Activated T-helper 1 cell treated with anti-CD3 and anti-CD28 coated beads, Interleukin-12 subunit alpha, Interleukin-12 subunit beta, Interleukin-2, Interleukin-4 antibody, amounts not matched to agents 30 ng/mL and 10 ng/mL and 1 ng/mL, durations not matched to agents 14 hours and 24 hours and 36 hours (primary cell): Measurements from ENCODE around the gene CYTIP. TPM values are rescaled to one million over a fixed set of nuclear protein-coding genes. Genes with fewer than 3 reads are reported as not detected.
"Not testable (repeated sequence)": the region's sequence is repeated elsewhere in the genome, so short reads cannot be mapped to it uniquely, and the experiment has no call there.

Experiments
- DNase-seq: peaks from one replicate; pipeline ENCODE4 v3.0.0; 2021; ENCODE audit warnings: low spot score
- H3K27ac Mint-ChIP-seq: one replicate; pipeline ENCODE4 v1.8.0; 2021; ENCODE audit warnings: mild to moderate bottlenecking, mixed read lengths
- H3K27me3 Mint-ChIP-seq: one replicate; pipeline ENCODE4 v1.8.0; 2022; ENCODE audit warnings: mild to moderate bottlenecking, moderate library complexity, mixed read lengths; ENCODE audit not compliant: insufficient read depth
- H3K36me3 Mint-ChIP-seq: one replicate; pipeline ENCODE4 v1.8.0; 2021; ENCODE audit warnings: low read depth, mixed read lengths
- H3K4me1 Mint-ChIP-seq: one replicate; pipeline ENCODE4 v1.8.0; 2021; ENCODE audit warnings: low read depth, mixed read lengths
- H3K4me3 Mint-ChIP-seq: one replicate; pipeline ENCODE4 v1.8.0; 2021; ENCODE audit warnings: mild to moderate bottlenecking, moderate library complexity, mixed read lengths
- H3K9me3 Mint-ChIP-seq: one replicate; pipeline ENCODE4 v1.8.0; 2021; ENCODE audit warnings: mixed read lengths
- intact Hi-C: fragments of 100-400 bp; cut with micrococcal nuclease; formaldehyde crosslinking; loops from one replicate; pipeline ENCODE4 v1.15.1; 2024
- total RNA-seq: library from RNA; stranded (reverse); gene quantifications from 2 replicates; pipeline ENCODE4 v1.2.3, GENCODE V29; 2022

The CYTIP gene
- total RNA-seq, 1 donor from 2014 or later = 296 TPM

DNA sequence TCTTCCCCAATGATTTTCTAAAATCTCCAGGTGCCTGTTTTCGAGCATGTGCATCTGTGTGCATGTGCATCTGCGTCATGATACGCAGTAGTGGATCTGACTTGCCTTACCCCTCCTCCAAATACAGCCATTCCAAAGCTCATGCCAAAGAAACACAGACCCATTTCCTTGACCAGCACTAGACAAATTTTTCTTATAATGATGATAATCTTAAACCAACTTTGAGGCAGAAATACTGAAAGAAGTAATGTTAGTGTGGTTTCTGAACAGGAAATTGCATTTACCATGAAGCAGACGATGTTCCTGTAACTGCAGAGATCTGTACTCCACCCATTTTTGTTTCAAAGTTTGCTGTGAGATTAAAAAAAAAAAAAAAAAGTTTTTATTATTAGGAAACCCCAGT is 25.6 kb downstream of the CYTIP start:
- H3K27me3 Mint-ChIP-seq = no peaks in the 10 kb centered on the region
- intact Hi-C loops = loop anchor here (1.0 to 10.0 kb wide), 2 partner anchors 15 to 327 kb away; no protein-coding TSS in a partner anchor
- peaks cover 81% of the 10 kb centered on the region for H3K36me3 Mint-ChIP-seq
- DNase-seq = no peak
- peaks cover 89% of the 10 kb centered on the region for H3K4me1 Mint-ChIP-seq
- H3K27ac Mint-ChIP-seq = peak overlapping the region; percentile 96
- H3K4me3 Mint-ChIP-seq = peak overlapping the region; percentile 79
- H3K9me3 Mint-ChIP-seq = no peaks in the 10 kb centered on the region

DNA sequence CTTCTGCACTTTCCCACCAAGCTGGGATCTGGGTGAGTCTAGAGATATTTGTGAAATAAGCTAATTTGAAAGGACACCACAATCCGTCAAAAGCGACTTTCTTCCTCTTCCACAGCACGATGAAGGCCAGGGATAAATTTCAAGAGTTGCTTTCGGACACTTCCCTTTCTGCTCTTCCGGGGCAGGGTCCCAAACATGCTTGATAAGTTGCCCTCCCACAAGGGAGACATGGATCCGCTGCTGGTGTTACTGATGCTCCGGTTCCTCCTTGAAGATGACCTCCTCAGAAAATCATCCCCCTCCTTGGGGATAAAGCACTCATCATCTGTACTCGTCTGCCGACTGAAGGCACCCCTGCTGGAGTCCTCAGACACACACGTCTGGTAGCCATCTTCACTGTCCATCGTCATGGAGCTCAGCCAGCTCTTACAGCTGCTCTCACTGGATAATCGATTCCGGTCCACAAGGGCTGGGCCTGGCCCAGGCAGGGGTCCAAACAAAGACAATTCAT is 28.2 kb downstream of the CYTIP start:
- Mint-ChIP-seq H3K27me3 (no peaks in the 10 kb centered on the region), H3K36me3 (peaks cover 72% of the 10 kb centered on the region), H3K4me3 (peak overlapping the region; percentile 72), H3K4me1 (peaks cover 90% of the 10 kb centered on the region), H3K27ac (peak overlapping the region; percentile 88), H3K9me3 (no peaks in the 10 kb centered on the region)
- no peak for DNase-seq
- intact Hi-C loops = loop anchor here (10.0 kb wide), 1 partner anchor 329 kb away; no protein-coding TSS in a partner anchor

DNA sequence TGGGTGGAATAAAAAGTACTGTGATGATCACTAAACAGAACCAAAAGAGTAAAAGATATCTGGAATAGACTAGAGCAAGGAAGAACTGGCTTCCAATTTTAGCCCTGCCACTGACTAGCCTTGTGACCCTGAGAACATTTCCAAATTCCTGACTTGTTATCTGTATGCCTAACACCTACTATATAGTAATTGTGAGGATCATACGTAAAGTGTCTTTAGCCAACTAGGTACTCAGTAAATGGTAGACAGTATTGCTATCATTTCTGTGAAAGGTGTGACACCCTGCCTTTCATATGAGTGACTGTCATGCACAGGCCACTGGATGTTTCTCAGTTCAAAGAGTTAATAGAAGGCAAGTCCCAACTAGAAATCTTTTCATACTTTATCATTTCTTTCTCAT is 29.8 kb downstream of the CYTIP start:
- peak overlapping the region; percentile 82 for H3K4me3 Mint-ChIP-seq
- H3K27me3 Mint-ChIP-seq = no peaks in the 10 kb centered on the region
- intact Hi-C loops = loop anchor here (10.0 kb wide), 1 partner anchor 331 kb away; no protein-coding TSS in a partner anchor

DNA sequence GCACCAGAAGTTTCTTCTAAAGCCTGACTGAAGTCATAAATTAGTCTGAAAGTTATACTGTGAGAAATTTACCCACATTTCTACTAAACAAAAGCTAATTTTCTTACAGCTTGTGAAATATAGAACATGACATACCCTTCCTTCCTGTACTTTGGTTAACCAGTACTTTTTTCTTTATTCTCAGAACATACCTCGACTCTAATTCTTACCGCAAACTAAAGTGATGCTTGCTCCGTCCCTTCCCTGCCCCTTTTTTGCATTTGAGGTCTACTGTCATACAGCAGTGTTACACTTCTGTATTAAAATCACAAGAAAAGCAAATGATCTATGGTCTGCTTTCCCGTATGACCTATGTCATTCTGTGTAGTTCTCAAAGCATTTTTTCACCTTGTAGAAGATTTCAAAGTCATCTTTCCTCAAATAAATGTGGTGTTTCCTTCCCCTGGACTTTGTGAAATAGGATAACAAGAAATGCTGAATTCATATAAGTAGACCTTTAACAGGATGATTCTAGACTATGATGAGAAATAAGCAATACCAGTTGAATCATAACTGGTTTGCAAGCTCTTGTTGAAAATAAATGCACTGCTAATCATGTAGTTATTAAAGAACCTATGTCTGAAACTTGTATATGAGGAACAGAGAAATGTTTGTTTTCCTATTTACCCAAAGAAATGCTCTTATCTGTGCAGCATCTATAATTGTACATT is 30.4 kb downstream of the CYTIP start:
- Mint-ChIP-seq H3K4me1 (peaks cover 84% of the 10 kb centered on the region), H3K27ac (peak overlapping the region; percentile 91), H3K9me3 (no peaks in the 10 kb centered on the region), H3K4me3 (peak overlapping the region; percentile 82), H3K36me3 (peaks cover 66% of the 10 kb centered on the region), H3K27me3 (no peaks in the 10 kb centered on the region)
- DNase-seq = peak; percentile 60
- intact Hi-C loops = loop anchor here (1.0 to 10.0 kb wide), 13 partner anchors 8 to 1081 kb away; partner anchors contain the start of genes CYTIP and NR4A2

More for the DNA sequence above, 29.8 kb downstream of the CYTIP start:
- peaks cover 68% of the 10 kb centered on the region for H3K36me3 Mint-ChIP-seq
- no peaks in the 10 kb centered on the region for H3K9me3 Mint-ChIP-seq
- peaks cover 86% of the 10 kb centered on the region for H3K4me1 Mint-ChIP-seq
- peak overlapping the region; percentile 91 for H3K27ac Mint-ChIP-seq
- no peak for DNase-seq

DNA sequence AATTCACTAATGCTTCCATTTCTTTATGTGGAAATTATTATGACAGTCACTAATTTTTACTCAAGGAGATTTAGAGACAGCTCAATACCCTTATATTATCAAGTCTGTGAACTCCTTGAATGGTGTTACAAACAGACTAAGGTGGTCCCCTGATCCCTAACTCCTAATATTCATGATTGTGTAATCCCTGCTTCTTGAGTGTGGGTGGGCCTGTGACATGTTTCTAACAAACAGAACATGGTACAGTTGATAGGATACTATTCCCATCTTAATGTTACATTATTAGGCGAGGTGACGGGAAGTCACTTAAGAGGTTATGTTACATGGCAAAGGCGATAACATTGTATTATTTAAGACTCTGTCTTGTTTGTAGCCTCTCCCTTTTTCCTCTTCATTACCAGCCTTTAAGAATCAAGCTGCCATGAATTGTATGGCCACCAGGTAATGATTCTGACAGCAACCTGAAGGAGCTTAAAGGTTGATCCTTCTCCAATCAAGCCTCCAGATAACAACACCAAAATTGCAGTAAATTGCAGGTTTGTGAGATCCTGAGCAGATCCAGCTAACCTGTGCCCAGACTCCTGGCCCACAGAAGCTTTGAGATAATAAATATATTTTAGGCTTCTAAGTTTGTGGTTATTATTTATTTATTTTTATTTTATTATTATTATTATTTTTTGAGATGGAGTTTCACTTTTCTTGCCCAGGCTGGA is 32.1 kb downstream of the CYTIP start:
- no peaks in the 10 kb centered on the region for H3K27me3 Mint-ChIP-seq
- DNase-seq = no peak
- H3K9me3 Mint-ChIP-seq = no peaks in the 10 kb centered on the region
- peak overlapping the region; percentile 64 for H3K27ac Mint-ChIP-seq
- intact Hi-C loops = loop anchor here (2.0 to 10.0 kb wide), 5 partner anchors 53 to 1079 kb away; partner anchors contain the start of gene NR4A2
- no peak overlapping the region for H3K4me3 Mint-ChIP-seq
- H3K4me1 Mint-ChIP-seq = peaks cover 75% of the 10 kb centered on the region
- peaks cover 56% of the 10 kb centered on the region for H3K36me3 Mint-ChIP-seq

DNA sequence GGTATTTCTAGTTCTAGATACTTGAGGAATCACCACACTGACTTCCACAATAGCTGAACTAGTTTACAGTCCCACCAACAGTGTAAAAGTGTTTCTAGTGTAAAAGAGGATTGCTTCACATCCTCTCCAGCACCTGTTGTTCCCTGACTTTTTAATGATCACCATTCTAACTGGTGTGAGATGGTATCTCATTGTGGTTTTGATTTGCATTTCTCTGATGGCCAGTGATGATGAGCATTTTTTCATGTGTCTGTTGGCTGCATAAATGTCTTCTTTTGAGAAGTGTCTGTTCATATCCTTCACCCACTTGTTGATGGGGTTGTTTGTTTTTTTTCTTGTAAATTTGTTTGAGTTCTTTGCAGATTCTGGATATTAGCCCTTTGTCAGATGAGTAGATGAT is 38.5 kb downstream of the CYTIP start:
- H3K27me3 Mint-ChIP-seq, DNase-seq, H3K4me3 Mint-ChIP-seq: not testable (repeated sequence)
- H3K4me1 Mint-ChIP-seq = peaks cover 76% of the 10 kb centered on the region
- H3K9me3 Mint-ChIP-seq = peaks cover 22% of the 10 kb centered on the region
- intact Hi-C loops = loop anchor here (2.0 kb wide), 3 partner anchors 15 to 223 kb away; partner anchors contain the start of gene ACVR1C
- H3K36me3 Mint-ChIP-seq = peaks cover 52% of the 10 kb centered on the region
- H3K27ac Mint-ChIP-seq = peak overlapping the region; percentile 74

DNA sequence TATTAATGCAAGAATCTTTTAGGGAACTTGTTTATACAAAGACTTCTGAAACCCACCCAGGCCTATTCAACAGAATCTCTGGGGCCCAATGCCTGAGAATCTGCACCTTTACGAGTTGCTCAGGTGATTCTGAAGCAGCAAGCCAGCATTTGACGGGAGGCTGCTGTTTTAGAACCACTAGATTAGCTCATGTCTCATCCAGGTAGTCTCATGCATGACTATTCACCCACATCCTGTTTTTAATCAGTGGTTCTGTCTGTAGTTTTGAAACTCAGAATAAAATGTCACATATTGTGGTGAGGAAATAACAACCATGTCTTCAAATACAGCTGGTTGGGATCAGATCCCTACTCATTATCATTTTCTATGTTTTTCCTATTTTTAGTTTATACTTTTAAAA is 39.5 kb downstream of the CYTIP start:
- H3K4me3 Mint-ChIP-seq = peak overlapping the region; percentile 37
- H3K4me1 Mint-ChIP-seq = peaks cover 72% of the 10 kb centered on the region
- peaks cover 52% of the 10 kb centered on the region for H3K36me3 Mint-ChIP-seq
- intact Hi-C loops = loop anchor here (1.0 to 5.0 kb wide), 7 partner anchors 9 to 224 kb away; partner anchors contain the start of genes ACVR1C and CYTIP
- no peaks in the 10 kb centered on the region for H3K27me3 Mint-ChIP-seq
- peak overlapping the region; percentile 86 for H3K27ac Mint-ChIP-seq
- DNase-seq = peak; percentile 62
- H3K9me3 Mint-ChIP-seq = peaks cover 29% of the 10 kb centered on the region

DNA sequence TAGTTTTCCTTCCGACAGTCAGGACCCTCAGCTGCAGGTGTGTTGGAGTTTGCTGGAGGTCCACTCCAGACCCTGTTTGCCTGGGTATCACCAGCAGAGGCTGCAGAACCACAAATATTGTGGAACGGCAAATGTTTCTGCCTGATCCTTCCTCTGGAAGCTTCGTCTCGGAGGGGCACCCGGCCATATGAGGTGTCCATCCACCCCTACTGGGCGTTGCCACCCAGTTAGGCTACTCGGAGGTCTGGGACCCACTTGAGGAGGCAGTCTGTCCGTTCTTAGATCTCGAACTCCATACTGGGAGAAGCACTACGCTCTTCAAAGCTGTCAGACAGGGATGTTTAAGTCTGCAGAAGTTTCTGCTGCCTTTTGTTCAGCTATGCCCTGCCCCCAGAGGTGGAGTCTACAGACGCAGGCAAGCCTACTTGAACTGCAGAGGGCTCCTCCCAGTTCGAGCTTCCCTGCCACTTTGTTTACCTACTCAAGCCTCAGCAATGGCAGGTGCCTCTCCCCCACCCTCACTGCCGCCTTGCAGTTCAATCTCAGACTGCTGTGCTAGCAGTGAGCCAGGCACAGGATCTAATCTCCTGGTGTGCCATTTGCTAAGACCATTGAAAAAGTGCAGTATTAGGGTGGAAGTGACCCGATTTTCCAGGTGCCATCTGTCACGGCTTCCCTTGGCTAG is 40.9 kb downstream of the CYTIP start:
- DNase-seq, H3K4me3 Mint-ChIP-seq: not testable (repeated sequence)
- intact Hi-C loops = loop anchor here (5.0 kb wide), 1 partner anchor 39 kb away; the partner anchor contains the start of gene CYTIP

DNA sequence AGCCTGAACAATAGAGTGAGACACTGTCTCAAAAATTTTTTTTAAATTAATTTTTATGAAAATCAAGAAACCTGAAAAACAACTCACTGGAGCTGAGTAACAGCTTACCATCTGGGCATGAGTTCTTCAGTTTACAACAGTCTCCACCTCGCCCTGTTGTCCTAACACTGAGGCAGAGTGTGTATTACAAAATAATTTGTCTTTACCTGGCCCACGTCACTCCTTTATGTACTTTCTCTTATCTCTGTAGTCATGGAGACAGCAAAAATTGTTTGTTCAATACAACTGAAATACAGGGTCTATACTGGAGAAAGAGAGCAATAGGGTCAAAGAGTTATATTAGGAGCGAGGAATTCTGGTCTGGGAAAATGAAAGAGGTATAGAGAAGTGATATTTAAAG is 48.1 kb downstream of the CYTIP start:
- peaks cover 37% of the 10 kb centered on the region for H3K36me3 Mint-ChIP-seq
- intact Hi-C loops = no loop called here
- H3K4me3 Mint-ChIP-seq = no peak overlapping the region
- H3K27me3 Mint-ChIP-seq = no peaks in the 10 kb centered on the region
- DNase-seq = no peak
- H3K4me1 Mint-ChIP-seq = peaks cover 8% of the 10 kb centered on the region
- no peak overlapping the region for H3K27ac Mint-ChIP-seq
- peaks cover 40% of the 10 kb centered on the region for H3K9me3 Mint-ChIP-seq

More for the DNA sequence above, 40.9 kb downstream of the CYTIP start:
- H3K27ac Mint-ChIP-seq = peak overlapping the region; percentile 86
- H3K36me3 Mint-ChIP-seq = peaks cover 58% of the 10 kb centered on the region
- peaks cover 41% of the 10 kb centered on the region for H3K9me3 Mint-ChIP-seq
- not testable (repeated sequence) for H3K27me3 Mint-ChIP-seq
- peaks cover 65% of the 10 kb centered on the region for H3K4me1 Mint-ChIP-seq

DNA sequence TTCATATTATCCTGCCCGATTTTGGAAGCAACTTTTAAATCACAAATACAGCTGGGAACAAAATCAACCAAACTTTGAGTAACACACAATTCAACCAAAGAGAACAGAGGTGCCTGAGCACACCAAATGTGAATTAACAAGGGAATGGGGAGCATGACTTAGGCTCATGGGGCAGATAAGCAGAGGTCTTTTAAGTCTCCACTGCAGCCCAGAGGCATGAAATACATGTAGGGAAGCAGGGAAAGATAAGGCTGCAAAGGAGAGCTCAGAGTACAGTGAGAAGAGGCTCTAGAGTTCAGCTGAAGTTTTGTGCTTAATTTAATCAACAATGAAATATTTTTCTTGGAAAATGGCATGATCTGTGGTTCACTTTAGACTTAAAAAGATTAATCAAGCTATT is 49.0 kb downstream of the CYTIP start:
- H3K27ac Mint-ChIP-seq = no peak overlapping the region

DNA sequence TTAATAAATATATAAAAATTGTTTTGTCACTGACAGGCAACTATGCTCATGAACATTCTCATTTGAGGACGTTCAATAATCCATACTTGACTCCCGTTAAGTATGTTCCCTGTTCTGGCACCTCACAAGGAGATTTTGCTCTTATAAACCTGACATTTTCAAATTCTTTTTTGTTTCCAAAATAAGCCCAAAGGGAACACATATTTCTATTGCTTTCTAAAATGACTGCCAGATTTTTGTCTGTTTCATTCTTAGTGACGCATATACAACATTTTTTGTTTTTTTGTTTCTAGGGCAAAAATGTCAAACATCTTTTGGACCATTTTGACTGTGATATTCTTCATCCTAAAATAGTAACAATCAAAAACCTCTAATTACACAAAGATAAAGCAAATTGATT is 50.5 kb downstream of the CYTIP start:
- H3K27me3 Mint-ChIP-seq = no peaks in the 10 kb centered on the region
- intact Hi-C loops = no loop called here
- H3K9me3 Mint-ChIP-seq = peaks cover 40% of the 10 kb centered on the region

More for the DNA sequence above, 49.0 kb downstream of the CYTIP start:
- DNase-seq = no peak
- no peaks in the 10 kb centered on the region for H3K4me1 Mint-ChIP-seq
- H3K4me3 Mint-ChIP-seq = no peak overlapping the region
- peaks cover 40% of the 10 kb centered on the region for H3K9me3 Mint-ChIP-seq
- no peaks in the 10 kb centered on the region for H3K27me3 Mint-ChIP-seq
- intact Hi-C loops = no loop called here
- H3K36me3 Mint-ChIP-seq = peaks cover 34% of the 10 kb centered on the region

DNA sequence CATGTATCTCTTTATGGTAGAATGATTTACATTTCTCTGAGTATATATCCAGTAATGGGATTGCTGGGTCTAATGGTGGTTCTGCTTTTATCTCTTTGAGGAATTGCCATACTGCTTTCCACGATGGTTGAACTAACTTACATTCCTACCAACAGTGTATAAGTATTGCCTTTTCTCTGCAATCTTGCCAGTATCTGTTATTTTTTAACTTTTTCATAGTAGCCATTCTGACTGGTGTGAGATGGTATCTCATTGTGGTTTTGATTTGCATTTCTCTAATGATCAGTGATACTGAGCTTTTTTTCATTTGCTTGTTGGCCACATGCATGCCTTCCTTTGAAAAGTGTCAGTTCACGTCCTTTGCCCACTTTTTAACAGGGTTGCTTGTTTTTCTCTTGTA is 55.1 kb downstream of the CYTIP start:
- DNase-seq = no peak
- intact Hi-C loops = no loop called here
- no peak overlapping the region for H3K27ac Mint-ChIP-seq
- no peaks in the 10 kb centered on the region for H3K27me3 Mint-ChIP-seq
- peaks cover 6% of the 10 kb centered on the region for H3K4me1 Mint-ChIP-seq
- H3K9me3 Mint-ChIP-seq = peaks cover 49% of the 10 kb centered on the region
- peaks cover 34% of the 10 kb centered on the region for H3K36me3 Mint-ChIP-seq
- no peak overlapping the region for H3K4me3 Mint-ChIP-seq

More for the DNA sequence above, 50.5 kb downstream of the CYTIP start:
- Mint-ChIP-seq H3K4me3 (no peak overlapping the region), H3K36me3 (peaks cover 33% of the 10 kb centered on the region), H3K4me1 (peaks cover 5% of the 10 kb centered on the region), H3K27ac (no peak overlapping the region)
- no peak for DNase-seq
